Endothelial cell of umbilical vein (primary cell): ENCODE results near the gene HOXA13. TPM values are rescaled to one million over a fixed set of nuclear protein-coding genes. Genes with fewer than 3 reads are reported as not detected.
A peak's percentile ranks its signal among the peaks of the same experiment; 100 is the strongest.

Source experiments
- BruUV-seq: library from RNA; stranded (reverse); fragments of 400-500 nt; replicated peaks from 2 replicates; lab custom pipeline; 2021; lab: Mats Ljungman, UMichigan
- CTCF ChIA-PET: fragments of 300-600, 350-600 bp; sonication (Branson Sonifier 250); formaldehyde crosslinking; loops from one replicate; lab custom pipeline; 2021; ENCODE audit warnings: antibody characterized with exemption, inconsistent platforms; lab: Charles Lee
- POLR2A ChIA-PET: fragments of 300-600, 350-600 bp; sonication (Branson Sonifier 250); formaldehyde crosslinking; loops from one replicate; lab custom pipeline; 2021; ENCODE audit warnings: antibody characterized with exemption, inconsistent platforms; lab: Charles Lee
- DNase-seq: peaks from one replicate; pipeline ENCODE4 v3.0.0-alpha.2; 2011; ENCODE audit warnings: low read depth, low spot score
- FAIRE-seq: peaks from 2 replicates; lab custom pipeline; 2011; peaks lifted over from hg19 to GRCh38; lab: Jason Lieb, UNC
- H2AFZ ChIP-seq: 2 replicates; pipeline ENCODE4 v1.6.0; 2012; ENCODE audit warnings: low read depth, low read length, control low read depth, inconsistent platforms
- H3K27ac ChIP-seq: 2 replicates; pipeline ENCODE4 v1.5.1; 2011; ENCODE audit warnings: low read depth, mild to moderate bottlenecking, control low read depth, low read length, moderate library complexity; ENCODE audit not compliant: insufficient read depth
- H3K27me3 ChIP-seq, 2 experiments: 2 replicates each; pipeline versions ENCODE4 v1.6.0 to v1.6.1; 2011; ENCODE audit warnings: low read length in 2 of 2, mixed read lengths in 1 of 2; ENCODE audit not compliant: control insufficient read depth in 2 of 2, insufficient read depth in 2 of 2
- H3K36me3 ChIP-seq, 2 experiments: 2 replicates in 1 of 2; 3 replicates in 1 of 2; pipeline ENCODE4 v1.5.1; 2011; ENCODE audit warnings: low read length in 2 of 2, mild to moderate bottlenecking in 1 of 2, moderate library complexity in 1 of 2; ENCODE audit not compliant: control insufficient read depth in 2 of 2, insufficient read depth in 2 of 2; ENCODE audit errors: extremely low read depth in 1 of 2
- H3K4me1 ChIP-seq: 3 replicates; pipeline ENCODE4 v1.5.1; 2011; ENCODE audit warnings: mild to moderate bottlenecking, low read length; ENCODE audit not compliant: control insufficient read depth, insufficient read depth; ENCODE audit errors: extremely low read depth
- H3K4me2 ChIP-seq: 2 replicates; pipeline ENCODE4 v1.6.1; 2011; ENCODE audit warnings: low read length, control low read depth, mixed read lengths; ENCODE audit not compliant: insufficient read depth
- H3K4me3 ChIP-seq, 3 experiments: fragments of 200-600 bp in 1 of 3; sonication (generic), shearing (Covaris generic) in 1 of 3; replicated peaks in 1 of 3; 2 replicates each; pipeline ENCODE4 v1.5.1; 2011 to 2016; ENCODE audit warnings: control low read depth in 3 of 3, low read length in 3 of 3, mild to moderate bottlenecking in 2 of 3, inconsistent platforms in 1 of 3, low read depth in 1 of 3, moderate library complexity in 1 of 3; ENCODE audit not compliant: insufficient read depth in 1 of 3
- H3K79me2 ChIP-seq: 2 replicates; pipeline ENCODE4 v1.6.0; 2012; ENCODE audit warnings: low read length, inconsistent platforms; ENCODE audit not compliant: control insufficient read depth, insufficient read depth
- H3K9ac ChIP-seq: replicated peaks from 2 replicates; pipeline ENCODE3; 2011; ENCODE audit warnings: low read length, control low read depth; ENCODE audit not compliant: insufficient read depth; ENCODE audit errors: extremely low read depth
- H3K9me1 ChIP-seq: replicated peaks from 3 replicates; pipeline ENCODE4 v1.6.0; 2011; ENCODE audit warnings: mild to moderate bottlenecking, low read length; ENCODE audit not compliant: control insufficient read depth, insufficient read depth; ENCODE audit errors: extremely low read depth
- H3K9me3 ChIP-seq: replicated peaks from 2 replicates; pipeline ENCODE4 v1.5.1; 2012; ENCODE audit warnings: low read length, inconsistent platforms; ENCODE audit not compliant: control insufficient read depth, insufficient read depth
- H4K20me1 ChIP-seq: replicated peaks from 2 replicates; pipeline ENCODE3; 2011; ENCODE audit warnings: mild to moderate bottlenecking, low read length; ENCODE audit not compliant: control insufficient read depth, insufficient read depth; ENCODE audit errors: extremely low read depth
- CTCF ChIP-seq, 2 donors: IDR thresholded peaks; 1 replicate in 1 of 2; 2 replicates in 1 of 2; pipeline ENCODE4 v1.5.1; 2011; ENCODE audit warnings: low read length in 2 of 2, mild to moderate bottlenecking in 2 of 2, moderate library complexity in 2 of 2, control low read depth in 1 of 2, inconsistent platforms in 1 of 2, low read depth in 1 of 2; ENCODE audit not compliant: insufficient read depth in 1 of 2; ENCODE audit errors: extremely low read depth in 1 of 2
- EZH2 ChIP-seq: IDR thresholded peaks from 2 replicates; pipeline ENCODE4 v1.6.1; 2012; ENCODE audit warnings: borderline replicate concordance, low read depth, mild to moderate bottlenecking, moderate library complexity, low read length, inconsistent platforms; ENCODE audit not compliant: severe bottlenecking
- FOS ChIP-seq: IDR thresholded peaks from 2 replicates; pipeline ENCODE4 v1.6.1; 2011; ENCODE audit warnings: mild to moderate bottlenecking, low read length, moderate library complexity, borderline replicate concordance; ENCODE audit not compliant: insufficient read depth
- GATA2 ChIP-seq: IDR thresholded peaks from 2 replicates; pipeline ENCODE4 v1.7.0; 2011; ENCODE audit warnings: low read depth, mild to moderate bottlenecking, moderate library complexity, mixed read lengths, low read length; ENCODE audit not compliant: insufficient read length, insufficient read depth
- JUN ChIP-seq: IDR thresholded peaks from 2 replicates; pipeline ENCODE4 v1.6.1; 2011; ENCODE audit warnings: borderline replicate concordance, low read depth; ENCODE audit not compliant: insufficient read length, insufficient read depth
- MAX ChIP-seq: IDR thresholded peaks from 2 replicates; pipeline ENCODE4 v1.6.1; 2011; ENCODE audit not compliant: insufficient read depth, insufficient read length
- MYC ChIP-seq: IDR thresholded peaks from one replicate; pipeline ENCODE4 v1.6.1; 2011; ENCODE audit warnings: mild to moderate bottlenecking, low read depth, low read length
- POLR2A ChIP-seq: IDR thresholded peaks from 2 replicates; pipeline ENCODE4 v1.6.1; 2012; ENCODE audit warnings: low read depth, mild to moderate bottlenecking, control low read depth, low read length
- POLR2AphosphoS5 ChIP-seq: IDR thresholded peaks from 2 replicates; pipeline ENCODE4 v1.6.1; 2012; ENCODE audit warnings: low read depth, mild to moderate bottlenecking, control low read depth, low read length, moderate library complexity; ENCODE audit not compliant: insufficient read depth
- dilution Hi-C: fragments of 300-500 bp; cut with MboI; formaldehyde crosslinking; loops from one replicate; pipeline ENCODE4 v1.15.0; 2019; ENCODE audit warnings: low sequenced_read_pairs; ENCODE audit not compliant: extremely low pct_ligation_motif_present
- intact Hi-C: fragments of 100-400 bp; cut with micrococcal nuclease; formaldehyde crosslinking; loops from one replicate; pipeline ENCODE4 v1.10.0; 2022
- polyA plus RNA-seq, 4 experiments: library from polyadenylated mRNA; depleted of rRNA in 3 of 4; stranded (reverse) in 3 of 4; unstranded in 1 of 4; fragments of >200 nt; gene quantifications; 2 replicates each; pipeline versions ENCODE4 v1.2.1 to v1.2.3, GENCODE V29; 2011 to 2012; ENCODE audit warnings: missing spikeins in 1 of 4
- total RNA-seq: library from RNA; stranded (reverse); gene quantifications from 2 replicates; pipeline ENCODE4 v1.2.3, GENCODE V29; 2021

The HOXA13 gene
- total and polyA plus RNA-seq, 2 donors (not counting 3 experiments of a cell fraction or from before 2014, with no cell fraction given): 0.22 TPM; not detected in 1

GRCh38 chr7:27176962-27177794 lies 22.7 kb downstream of the HOXA13 start:
- Histone ChIP-seq H3K27ac (peak overlapping the region; percentile 96), H3K36me3 (no peaks in the 10 kb centered on the region), H3K4me2 (peak overlapping the region; percentile 98), H3K9me3 (no peaks in the 10 kb centered on the region), H2AFZ (no peak overlapping the region), H3K27me3 (no peaks in the 10 kb centered on the region), H3K9me1 (no peaks in the 10 kb centered on the region), H3K4me1 (peaks cover 60% of the 10 kb centered on the region), H3K79me2 (peaks cover 94% of the 10 kb centered on the region), H4K20me1 (no peaks in the 10 kb centered on the region), H3K9ac (peak overlapping the region; percentile 95), H3K4me3 (peak overlapping the region; percentile 53 to 94 (median 69))
- dilution Hi-C loops: no loop called here
- TF ChIP-seq GATA2 (no peak), CTCF (IDR thresholded peaks at IDR 0.05; ENCODE audit: extremely low read depth in 1 of 2, insufficient read depth in 1 of 2, low read depth in 1 of 2, low read length in 2 of 2) (no peak), MAX (no peak), EZH2 (no peak), POLR2A (no peak), POLR2AphosphoS5 (no peak), JUN (no peak), MYC (no peak), FOS (no peak)
- intact Hi-C loops: loop anchor here (1.0 kb wide), 1 partner anchor 8 kb away; the partner anchor contains the start of gene HOXA11
- FAIRE-seq: peak; percentile 55
- peak; percentile 69 for DNase-seq
- ChIA-PET CTCF (interaction anchor here (0.7 to 8.0 kb wide), 11 partner anchors 8 to 597 kb away, joined by 3 to 86 read pairs (median 6); partner anchors contain the start of genes HOXA3, HOXA5 and HOXA7), POLR2A (interaction anchor here (0.9 to 2.5 kb wide), 5 partner anchors 8 to 977 kb away, joined by 3 to 8 read pairs (median 7); partner anchors contain the start of genes HNRNPA2B1, HOXA11, HOXA3 and HOXA9)
- BruUV-seq: no TSS peak
